Measurements from ENCODE around the gene MEGF6. TPM values are rescaled to one million over a fixed set of nuclear protein-coding genes. Genes with fewer than 3 reads are reported as not detected.

The MEGF6 gene, protein sequence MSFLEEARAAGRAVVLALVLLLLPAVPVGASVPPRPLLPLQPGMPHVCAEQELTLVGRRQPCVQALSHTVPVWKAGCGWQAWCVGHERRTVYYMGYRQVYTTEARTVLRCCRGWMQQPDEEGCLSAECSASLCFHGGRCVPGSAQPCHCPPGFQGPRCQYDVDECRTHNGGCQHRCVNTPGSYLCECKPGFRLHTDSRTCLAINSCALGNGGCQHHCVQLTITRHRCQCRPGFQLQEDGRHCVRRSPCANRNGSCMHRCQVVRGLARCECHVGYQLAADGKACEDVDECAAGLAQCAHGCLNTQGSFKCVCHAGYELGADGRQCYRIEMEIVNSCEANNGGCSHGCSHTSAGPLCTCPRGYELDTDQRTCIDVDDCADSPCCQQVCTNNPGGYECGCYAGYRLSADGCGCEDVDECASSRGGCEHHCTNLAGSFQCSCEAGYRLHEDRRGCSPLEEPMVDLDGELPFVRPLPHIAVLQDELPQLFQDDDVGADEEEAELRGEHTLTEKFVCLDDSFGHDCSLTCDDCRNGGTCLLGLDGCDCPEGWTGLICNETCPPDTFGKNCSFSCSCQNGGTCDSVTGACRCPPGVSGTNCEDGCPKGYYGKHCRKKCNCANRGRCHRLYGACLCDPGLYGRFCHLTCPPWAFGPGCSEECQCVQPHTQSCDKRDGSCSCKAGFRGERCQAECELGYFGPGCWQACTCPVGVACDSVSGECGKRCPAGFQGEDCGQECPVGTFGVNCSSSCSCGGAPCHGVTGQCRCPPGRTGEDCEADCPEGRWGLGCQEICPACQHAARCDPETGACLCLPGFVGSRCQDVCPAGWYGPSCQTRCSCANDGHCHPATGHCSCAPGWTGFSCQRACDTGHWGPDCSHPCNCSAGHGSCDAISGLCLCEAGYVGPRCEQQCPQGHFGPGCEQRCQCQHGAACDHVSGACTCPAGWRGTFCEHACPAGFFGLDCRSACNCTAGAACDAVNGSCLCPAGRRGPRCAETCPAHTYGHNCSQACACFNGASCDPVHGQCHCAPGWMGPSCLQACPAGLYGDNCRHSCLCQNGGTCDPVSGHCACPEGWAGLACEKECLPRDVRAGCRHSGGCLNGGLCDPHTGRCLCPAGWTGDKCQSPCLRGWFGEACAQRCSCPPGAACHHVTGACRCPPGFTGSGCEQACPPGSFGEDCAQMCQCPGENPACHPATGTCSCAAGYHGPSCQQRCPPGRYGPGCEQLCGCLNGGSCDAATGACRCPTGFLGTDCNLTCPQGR (N-terminal part only)
- 0.36 TPM in 1 of 2 replicates, not detected in the other for polyA plus RNA-seq

DNA sequence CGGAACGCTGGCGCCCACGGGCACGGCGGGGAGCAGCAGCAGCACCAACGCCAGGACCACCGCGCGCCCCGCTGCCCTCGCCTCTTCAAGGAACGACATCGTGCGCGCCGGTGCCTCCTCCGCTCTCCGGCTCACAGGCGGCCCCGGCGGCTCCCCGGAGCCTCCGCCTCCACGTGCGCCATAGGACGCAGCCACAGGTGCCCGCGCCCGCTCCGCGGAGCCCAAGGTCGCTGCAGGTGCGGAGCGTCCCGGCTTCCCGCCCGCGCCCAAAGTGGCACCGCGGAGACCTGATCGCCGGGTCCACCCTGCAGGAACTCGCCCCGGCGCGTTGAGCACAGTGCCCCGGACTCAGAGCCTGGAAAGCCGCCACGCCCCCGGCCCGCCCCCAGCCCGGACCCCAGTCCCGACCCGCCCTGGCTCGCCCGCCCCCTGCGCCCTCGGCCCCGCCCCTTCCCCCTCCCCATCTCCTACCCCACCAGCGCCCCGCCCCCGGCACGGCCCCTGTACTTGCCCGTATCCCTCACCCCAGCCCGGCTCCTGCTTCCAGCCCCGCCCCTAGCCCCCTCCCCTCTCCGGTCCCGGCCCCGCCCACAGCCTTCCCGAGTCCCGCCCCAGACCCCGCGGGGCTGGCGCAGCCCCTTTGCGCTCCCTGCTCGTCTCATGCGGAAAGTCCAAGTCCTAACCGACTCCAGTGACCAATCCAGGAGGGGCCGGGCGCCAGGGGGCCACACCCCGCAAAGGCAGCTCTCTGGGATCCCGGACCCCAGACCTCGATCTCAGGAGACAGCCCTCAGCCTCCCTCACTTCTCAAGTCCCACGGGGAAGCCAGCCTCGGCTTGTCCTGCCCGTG is at the start of gene MEGF6:
Gene MEGF6 (minus strand): TSS at position 339 of the 850 bp plus-strand sequence. CDS start 240 bp downstream, at position 99.

GRCh38 chr1:3651930-3652547 is 40.7 kb upstream of the MEGF6 start, which contains the start of gene TP73:
TSS of gene TP73 (plus strand) at chr1:3652516. CDS start at chr1:3682366, 29,850 bp downstream.

DNA sequence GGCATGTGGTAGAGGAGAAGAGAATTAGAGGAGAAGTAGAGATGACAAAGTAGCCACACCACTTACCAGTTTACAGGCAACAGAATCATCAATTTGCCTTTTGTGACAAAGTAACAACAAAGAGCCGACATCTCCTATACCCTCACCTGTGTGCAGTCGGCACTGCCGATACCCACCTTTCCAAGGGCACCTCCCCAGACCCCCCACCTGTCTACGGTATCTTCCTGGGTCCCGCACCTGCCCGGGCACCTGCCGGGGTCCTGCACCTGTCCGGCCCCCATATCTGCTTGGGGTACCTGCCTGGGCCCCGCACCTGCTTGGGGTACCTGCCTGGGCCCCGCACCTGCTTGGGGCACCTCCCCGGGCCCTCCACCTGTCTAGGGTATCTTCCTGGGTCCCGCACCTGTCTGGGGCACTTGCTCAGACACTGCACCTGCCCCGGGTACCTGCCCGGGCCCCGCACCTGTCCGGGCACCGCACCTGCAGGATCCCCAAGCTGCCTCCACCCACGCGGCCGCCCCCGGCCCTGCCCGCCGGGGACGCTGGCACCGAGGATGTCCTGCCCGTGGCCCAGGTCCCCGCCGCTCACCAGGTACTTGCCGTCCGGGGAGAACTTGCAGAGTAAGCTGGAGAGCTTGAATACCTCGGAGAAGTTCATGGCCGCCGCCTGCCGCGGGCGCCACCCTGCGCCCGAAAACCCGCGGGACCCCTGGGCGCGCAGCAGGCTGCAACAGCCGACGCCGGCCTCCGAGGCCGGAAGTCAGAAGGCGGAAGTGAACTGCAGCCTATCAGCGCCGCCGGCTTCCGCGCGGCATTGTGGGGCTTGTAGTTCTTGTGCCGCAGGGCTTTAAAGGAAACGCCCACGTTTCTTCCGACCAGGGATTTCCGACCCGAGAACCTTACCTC is 38.3 kb upstream of the MEGF6 start, which contains the start of gene WRAP73:
Gene WRAP73 (minus strand): TSS at position 762 of the 906 bp plus-strand sequence. CDS start 104 bp downstream, at position 658.

DNA sequence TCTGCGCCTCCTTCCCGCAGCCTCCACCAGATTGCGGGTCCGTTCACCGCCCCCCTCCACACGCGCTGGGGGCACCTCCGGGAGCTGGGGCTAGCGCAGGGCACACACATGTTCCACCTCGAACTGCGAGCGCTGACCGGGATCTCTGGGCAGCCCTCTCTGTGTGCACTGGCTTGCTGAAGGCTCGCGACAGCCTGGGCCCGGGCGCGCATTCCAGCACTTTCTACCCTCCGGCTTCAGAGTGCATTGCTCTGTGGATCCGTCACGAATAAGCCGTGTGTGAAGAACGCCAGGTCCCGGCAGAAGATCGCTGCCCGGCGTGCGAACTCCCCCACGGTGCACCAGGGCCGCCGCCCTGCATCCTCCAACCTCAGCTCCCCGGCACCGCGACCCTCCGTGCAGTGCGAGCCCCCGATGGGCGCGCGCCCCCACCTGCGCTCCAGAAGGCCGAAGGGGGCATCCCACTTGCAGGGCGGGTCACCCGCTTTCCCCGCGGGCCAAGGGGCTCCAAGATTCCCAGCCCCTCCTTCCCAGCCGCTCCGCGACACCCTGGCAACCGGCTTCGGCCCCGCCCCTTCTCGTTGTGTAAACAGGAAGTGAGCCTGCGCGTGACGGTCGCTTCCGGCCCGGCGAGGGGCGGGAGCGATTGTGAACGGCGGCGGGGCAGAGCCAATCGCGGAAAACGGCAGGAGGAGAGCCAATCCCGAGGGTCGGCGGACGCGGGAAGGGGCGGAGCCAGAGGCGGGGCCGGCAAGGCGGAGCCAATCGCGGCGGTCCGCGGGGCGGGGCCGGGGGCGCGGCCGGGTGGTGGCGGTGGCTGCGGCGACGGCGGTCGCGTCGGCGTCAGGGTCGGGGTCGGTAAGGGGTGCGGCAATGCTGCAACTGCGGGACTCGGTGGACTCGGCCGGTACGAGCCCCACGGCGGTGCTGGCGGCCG is 13.2 kb upstream of the MEGF6 start, which contains the start of gene TPRG1L:
Gene TPRG1L (plus strand): TSS at position 816 of the 937 bp plus-strand sequence. CDS start 58 bp downstream, at position 874.

DNA sequence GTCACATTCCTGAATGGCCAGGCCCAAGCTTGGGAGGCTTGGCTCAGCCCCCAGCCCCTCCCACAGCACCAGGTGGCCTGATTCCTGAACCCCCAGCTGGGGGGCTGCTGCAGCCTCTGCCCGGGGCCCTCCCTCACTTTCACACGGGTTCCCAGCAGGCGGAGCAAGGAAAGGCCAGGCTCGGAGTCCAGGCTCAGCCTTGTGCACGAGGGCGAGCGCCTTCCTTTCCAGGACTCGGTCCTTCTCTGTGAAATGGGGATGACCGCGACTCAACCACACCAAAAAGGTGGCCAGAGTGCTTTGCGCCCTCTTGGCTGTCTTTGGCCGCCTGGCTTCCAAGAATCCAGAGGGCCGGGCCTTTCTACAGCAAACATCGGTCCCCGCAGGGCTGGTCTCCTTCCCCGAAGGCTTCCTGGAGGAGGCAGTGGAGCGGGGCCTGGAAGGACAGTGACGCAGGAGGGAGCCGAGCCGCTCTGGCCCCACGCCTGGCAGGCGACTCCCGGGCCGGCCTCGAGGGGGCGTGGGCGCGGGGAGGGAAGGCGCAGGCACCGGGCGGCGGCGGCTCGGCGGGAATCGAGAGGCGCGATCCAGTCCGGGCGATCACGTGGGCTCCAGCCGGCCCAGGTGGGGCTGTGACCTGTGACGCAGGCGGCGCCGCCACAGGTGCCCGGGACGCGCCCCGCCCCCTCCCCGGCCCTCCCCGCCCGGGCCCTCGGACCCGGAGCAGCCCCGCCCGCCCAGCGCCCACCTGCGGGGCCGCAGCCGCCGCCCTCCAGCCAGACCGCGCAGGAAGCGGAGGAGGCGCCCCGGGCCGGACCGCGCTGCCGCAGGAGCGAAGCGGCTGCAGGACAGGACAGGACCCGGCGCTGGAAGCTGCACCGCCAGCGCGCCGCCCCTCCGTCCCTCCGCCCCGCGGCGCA is 157.2 kb downstream of the MEGF6 start, which contains the start of gene ARHGEF16:
Gene ARHGEF16 (plus strand): TSS at position 775 of the 920 bp plus-strand sequence. CDS start 8,420 bp downstream, outside the sequence.

Other genes starting within 250 kb of the MEGF6 start
- not detected in 2 replicates for gene ARHGEF16, start 156.8 kb downstream of the MEGF6 start, polyA plus RNA-seq
- 25.9 and 28.9 TPM in 2 replicates for gene TPRG1L, start 13.5 kb upstream of the MEGF6 start, polyA plus RNA-seq
- gene WRAP73, start 38.6 kb upstream of the MEGF6 start, polyA plus RNA-seq = 3.4 and 4.3 TPM in 2 replicates
- not detected in 2 replicates for gene TP73, start 41.0 kb upstream of the MEGF6 start, polyA plus RNA-seq
- gene CCDC27, start 140.9 kb upstream of the MEGF6 start, polyA plus RNA-seq = not detected in 2 replicates
- gene SMIM1, start 161.2 kb upstream of the MEGF6 start, polyA plus RNA-seq = not detected in 2 replicates
- gene LRRC47, start 185.0 kb upstream of the MEGF6 start, polyA plus RNA-seq = 9.6 and 11.7 TPM in 2 replicates
- 22.9 and 26.1 TPM in 2 replicates for gene CEP104, start 245.7 kb upstream of the MEGF6 start, polyA plus RNA-seq
- 4.1 TPM in 2 replicates for gene DFFB, start 246.0 kb upstream of the MEGF6 start, polyA plus RNA-seq

All from Purkinje cell (primary cell).